Astrocyte of the spinal cord (primary cell): ENCODE data around the gene RBM15B.

Experiments
- DNase-seq: peaks from one replicate; pipeline ENCODE4 v3.0.0; 2011; ENCODE audit warnings: low read depth, low spot score
- H3K4me3 ChIP-seq: 2 replicates; pipeline ENCODE4 v1.5.1; 2011; ENCODE audit warnings: low read depth, mild to moderate bottlenecking, low read length, moderate library complexity
- in situ Hi-C: cut with HindIII; loops from 2 replicates; pipeline ENCODE4 v1.10.0; 2017; ENCODE audit warnings: low sequenced_read_pairs
- TF ChIP-seq, protein P1 (sequence below): IDR thresholded peaks from 2 replicates; pipeline ENCODE4 v1.5.1; 2012; ENCODE audit warnings: low read depth, mild to moderate bottlenecking, low read length, inconsistent platforms

Gene RBM15B

DNA sequence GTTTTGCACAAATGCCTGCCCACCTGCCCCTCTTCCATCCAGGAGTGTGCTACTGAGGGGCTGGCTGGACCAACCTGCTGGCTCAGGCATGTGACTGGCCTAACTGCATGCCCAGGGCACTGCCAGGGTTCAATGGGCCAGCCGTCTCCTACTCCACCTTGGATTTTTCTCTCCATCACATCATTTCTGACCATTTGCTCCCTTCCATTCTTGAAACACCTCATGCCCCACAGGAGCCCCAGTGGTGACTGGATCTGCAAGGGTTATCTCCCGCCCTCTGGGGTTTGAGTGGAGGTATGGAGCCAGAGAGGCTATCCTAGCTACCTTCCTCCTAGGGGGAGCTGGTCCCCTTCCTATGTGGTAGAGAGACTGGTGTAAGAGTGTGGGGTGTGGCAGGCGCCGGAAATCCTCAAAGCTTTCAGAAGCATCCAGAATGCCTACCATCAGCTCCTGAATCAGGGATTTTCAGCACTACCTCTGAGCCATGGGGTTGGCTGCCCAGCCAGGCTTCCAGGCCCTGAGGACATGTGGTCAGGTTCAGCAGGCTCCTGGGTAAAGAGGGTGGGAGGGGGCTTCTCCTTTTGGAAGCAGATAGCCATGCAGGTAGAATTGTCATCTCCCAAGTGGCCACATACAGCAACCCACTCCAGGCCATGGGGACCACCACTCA, 8.9 kb upstream of the RBM15B start:
- no peak for DNase-seq

DNA sequence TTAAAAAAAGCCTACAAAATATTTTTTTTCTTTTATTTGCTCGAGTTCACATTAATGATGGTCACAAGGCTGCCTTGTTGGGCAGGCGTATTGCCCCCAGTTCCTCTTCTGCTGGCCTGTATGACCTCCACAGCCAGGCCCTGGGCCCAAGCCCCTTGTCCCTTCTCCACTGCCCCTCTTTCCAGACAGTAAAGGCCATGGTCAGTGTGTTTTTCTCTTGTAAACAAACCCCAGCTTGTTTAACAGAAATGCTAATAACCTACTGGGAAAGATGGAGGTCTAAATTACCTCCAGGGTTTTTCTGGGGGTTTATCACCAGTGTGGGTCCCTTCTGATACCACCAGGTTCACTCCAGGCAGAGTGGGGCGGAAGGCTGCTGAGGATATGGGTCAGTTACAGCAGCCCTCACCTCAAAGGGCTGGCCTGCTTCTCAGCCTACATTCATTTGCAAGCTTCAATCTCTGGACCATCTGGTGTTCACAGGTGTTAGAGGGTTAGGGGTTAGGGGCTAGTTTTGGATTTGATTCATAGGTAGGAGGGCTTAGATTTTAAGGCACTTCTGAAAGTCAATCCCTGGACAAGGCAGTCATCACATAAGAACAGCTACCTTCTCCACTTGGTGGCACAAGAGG, 8.0 kb upstream of the RBM15B start:
- DNase-seq, result no peak
- no peak overlapping the region for H3K4me3 ChIP-seq
- TF ChIP-seq, protein P1, sequence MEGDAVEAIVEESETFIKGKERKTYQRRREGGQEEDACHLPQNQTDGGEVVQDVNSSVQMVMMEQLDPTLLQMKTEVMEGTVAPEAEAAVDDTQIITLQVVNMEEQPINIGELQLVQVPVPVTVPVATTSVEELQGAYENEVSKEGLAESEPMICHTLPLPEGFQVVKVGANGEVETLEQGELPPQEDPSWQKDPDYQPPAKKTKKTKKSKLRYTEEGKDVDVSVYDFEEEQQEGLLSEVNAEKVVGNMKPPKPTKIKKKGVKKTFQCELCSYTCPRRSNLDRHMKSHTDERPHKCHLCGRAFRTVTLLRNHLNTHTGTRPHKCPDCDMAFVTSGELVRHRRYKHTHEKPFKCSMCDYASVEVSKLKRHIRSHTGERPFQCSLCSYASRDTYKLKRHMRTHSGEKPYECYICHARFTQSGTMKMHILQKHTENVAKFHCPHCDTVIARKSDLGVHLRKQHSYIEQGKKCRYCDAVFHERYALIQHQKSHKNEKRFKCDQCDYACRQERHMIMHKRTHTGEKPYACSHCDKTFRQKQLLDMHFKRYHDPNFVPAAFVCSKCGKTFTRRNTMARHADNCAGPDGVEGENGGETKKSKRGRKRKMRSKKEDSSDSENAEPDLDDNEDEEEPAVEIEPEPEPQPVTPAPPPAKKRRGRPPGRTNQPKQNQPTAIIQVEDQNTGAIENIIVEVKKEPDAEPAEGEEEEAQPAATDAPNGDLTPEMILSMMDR, result no peak
- in situ Hi-C loops, result no loop called here

More for the DNA sequence above, 8.9 kb upstream of the RBM15B start:
- in situ Hi-C loops, result no loop called here
- TF ChIP-seq, protein P1, result no peak
- no peak overlapping the region for H3K4me3 ChIP-seq

DNA sequence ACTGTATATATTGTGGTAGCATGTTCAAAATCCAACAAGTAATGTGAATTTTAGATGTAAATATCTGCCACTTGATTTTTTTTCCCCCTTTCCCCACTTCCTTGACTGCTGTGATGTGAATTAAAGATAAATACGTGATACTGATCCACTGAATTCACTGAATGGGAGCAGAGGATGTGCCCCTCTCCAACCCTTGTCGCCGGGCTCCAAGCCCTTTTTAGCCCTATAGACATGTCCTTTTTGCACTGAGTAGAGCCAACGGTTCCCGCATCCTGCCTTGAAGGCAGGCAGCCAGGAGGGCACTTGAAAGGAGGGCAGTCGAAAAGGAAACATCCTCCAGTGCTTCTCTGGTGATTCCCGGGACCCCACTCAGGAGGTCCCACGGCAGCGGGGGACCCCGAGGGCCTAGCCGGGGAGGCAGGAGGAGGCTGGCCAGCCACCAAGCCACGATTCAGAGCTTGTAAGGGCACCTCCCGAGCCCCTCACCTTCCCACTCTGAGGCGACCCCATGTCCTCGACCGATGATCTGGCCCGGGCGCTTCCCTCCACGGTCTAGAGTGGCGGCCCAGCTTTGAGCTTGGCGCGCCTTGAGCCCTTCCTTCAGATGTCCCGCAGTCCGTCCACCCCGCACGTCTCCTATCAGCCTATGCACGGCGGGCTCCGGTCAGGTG, 6.9 kb upstream of the RBM15B start:
- in situ Hi-C loops, result no loop called here
- H3K4me3 ChIP-seq, result peak overlapping the region; percentile 96
- TF ChIP-seq, protein P1, result no peak
- DNase-seq, result no peak

DNA sequence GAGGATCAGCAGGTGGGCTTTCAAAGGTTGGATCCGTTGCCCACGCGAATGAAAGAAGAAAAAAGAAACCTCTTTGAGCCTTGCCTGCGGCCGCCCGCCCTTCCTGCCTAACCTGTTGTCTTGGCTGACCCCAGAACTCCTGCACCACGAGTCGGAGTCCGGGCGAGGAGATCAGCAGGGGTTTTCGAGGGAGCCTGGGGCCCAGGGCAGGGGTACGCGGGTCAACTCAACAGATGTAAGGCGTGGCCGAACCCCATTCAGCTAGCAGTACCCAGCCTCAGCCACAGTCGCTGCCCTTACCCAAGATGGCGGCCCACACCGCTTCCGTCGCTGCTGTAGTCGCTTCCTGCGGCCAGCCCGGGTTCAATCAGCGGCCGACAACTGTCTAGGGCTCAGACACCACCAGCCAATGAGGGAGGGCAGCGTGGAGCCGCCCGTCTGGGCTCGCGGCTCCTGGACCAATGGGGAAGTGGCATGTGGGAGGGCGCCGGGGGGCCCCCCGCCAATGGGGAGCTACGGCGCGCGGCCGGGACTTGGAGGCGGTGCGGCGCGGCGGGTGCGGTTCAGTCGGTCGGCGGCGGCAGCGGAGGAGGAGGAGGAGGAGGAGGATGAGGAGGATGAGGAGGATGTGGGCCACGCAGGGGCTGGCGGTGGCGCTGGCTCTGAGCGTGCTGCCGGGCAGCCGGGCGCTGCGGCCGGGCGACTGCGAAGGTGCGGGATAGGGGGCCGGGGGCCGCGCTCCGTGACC, 6.2 kb upstream of the RBM15B start, which contains the start of gene MANF:
TSS of gene MANF (plus strand) at position 566 of the 748 bp plus-strand sequence. CDS start at position 618, 52 bp downstream.
- in situ Hi-C loops, result no loop called here
- TF ChIP-seq, protein P1, result no peak
- peak within 1 kb of the TSS; percentile 96 for H3K4me3 ChIP-seq
- peak; percentile 99 for DNase-seq

DNA sequence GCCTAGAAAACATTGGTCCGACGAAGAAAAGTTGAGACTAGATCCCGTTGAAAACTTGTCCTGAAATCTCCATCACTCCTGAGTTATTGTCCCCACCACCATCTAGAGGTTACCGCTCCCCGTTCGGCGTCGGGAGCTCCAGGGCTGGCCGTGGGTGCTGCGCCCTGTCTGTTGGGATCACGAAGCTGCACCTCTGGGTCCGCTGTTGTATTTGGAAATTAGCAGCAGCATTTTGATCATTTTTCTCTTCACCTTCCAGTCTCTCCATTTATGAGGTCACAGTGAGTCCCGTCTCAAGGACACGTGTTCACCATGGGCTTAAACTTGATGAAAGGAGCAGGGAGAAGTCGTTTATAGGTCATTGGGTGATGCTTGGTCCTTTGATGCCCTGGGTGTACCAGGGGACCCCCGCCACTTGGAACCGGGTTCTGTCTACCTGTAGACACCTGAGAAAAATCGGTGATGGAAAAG, 5.4 kb upstream of the RBM15B start:
- TF ChIP-seq, protein P1, result no peak
- DNase-seq, result no peak
- peak overlapping the region; percentile 96 for H3K4me3 ChIP-seq
- in situ Hi-C loops, result no loop called here
